ENCODE data around the gene SDE2.

DNA sequence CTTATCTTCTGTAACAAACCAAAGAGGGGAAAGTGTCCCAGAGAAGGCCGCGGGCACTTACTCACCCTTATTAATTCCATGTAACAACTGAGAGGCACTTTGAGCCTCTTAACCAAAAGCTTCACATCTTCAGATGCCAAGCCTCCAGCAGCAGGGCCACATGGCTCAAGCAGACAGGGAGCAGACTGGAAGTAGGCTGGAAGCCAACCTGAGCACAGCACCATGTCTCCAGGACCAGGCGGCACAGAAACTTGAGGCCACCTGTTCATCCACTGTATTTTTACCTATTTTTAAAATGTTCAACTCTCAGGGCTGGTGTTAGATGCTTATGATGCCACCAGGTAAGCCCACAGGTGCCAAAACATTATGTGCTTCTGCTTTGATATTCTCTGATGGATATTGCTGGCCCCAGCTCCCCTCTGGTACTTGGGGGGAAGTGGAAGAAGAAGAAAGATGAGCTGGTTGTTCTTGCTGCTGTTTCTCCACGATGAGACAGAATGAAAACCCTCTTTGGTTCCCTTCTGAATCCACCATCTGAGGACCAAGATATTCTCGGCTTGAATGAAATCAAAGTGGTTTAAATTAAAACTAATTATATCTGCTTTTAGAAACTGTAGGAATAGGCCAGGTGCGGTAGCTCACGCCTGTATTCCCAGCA lies 30.6 kb upstream of the SDE2 start:
- TF ChIP-seq MEF2B (IDR thresholded peaks at IDR 0.05; ENCODE audit: partially characterized antibody, poor library complexity, severe bottlenecking) = no peak
- TF ChIP-seq, protein P1, sequence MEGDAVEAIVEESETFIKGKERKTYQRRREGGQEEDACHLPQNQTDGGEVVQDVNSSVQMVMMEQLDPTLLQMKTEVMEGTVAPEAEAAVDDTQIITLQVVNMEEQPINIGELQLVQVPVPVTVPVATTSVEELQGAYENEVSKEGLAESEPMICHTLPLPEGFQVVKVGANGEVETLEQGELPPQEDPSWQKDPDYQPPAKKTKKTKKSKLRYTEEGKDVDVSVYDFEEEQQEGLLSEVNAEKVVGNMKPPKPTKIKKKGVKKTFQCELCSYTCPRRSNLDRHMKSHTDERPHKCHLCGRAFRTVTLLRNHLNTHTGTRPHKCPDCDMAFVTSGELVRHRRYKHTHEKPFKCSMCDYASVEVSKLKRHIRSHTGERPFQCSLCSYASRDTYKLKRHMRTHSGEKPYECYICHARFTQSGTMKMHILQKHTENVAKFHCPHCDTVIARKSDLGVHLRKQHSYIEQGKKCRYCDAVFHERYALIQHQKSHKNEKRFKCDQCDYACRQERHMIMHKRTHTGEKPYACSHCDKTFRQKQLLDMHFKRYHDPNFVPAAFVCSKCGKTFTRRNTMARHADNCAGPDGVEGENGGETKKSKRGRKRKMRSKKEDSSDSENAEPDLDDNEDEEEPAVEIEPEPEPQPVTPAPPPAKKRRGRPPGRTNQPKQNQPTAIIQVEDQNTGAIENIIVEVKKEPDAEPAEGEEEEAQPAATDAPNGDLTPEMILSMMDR (IDR thresholded peaks at IDR 0.05 in 2 of 3, conservative IDR thresholded peaks at IDR 0.05 in 1 of 3; ENCODE audit: control insufficient read depth in 2 of 3, extremely low read depth in 1 of 3, insufficient read depth in 1 of 3, low read depth in 3 of 3, low read length in 3 of 3) = no peak
- TF ChIP-seq DPF2 (IDR thresholded peaks at IDR 0.05) = no peak; the same call in 1 of the 2 replicates
- TF ChIP-seq, protein P2, sequence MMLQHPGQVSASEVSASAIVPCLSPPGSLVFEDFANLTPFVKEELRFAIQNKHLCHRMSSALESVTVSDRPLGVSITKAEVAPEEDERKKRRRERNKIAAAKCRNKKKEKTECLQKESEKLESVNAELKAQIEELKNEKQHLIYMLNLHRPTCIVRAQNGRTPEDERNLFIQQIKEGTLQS (IDR thresholded peaks at IDR 0.05; ENCODE audit: borderline replicate concordance, extremely low read depth, low read depth, low read length) = no peak
- TF ChIP-seq POLR2AphosphoS5 (IDR thresholded peaks at IDR 0.05; ENCODE audit: low read length) = no peak
- TF ChIP-seq, protein P3, sequence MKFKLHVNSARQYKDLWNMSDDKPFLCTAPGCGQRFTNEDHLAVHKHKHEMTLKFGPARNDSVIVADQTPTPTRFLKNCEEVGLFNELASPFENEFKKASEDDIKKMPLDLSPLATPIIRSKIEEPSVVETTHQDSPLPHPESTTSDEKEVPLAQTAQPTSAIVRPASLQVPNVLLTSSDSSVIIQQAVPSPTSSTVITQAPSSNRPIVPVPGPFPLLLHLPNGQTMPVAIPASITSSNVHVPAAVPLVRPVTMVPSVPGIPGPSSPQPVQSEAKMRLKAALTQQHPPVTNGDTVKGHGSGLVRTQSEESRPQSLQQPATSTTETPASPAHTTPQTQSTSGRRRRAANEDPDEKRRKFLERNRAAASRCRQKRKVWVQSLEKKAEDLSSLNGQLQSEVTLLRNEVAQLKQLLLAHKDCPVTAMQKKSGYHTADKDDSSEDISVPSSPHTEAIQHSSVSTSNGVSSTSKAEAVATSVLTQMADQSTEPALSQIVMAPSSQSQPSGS (IDR thresholded peaks at IDR 0.05; ENCODE audit: low read length) = no peak
